Gastrocnemius medialis (tissue), 4 donors: ENCODE measurements around the gene WNT9A.

Experiments used
- POLR2A ChIP-seq, 2 donors: fragments of 450-650 bp; IDR thresholded peaks; one replicate each; pipeline ENCODE4 v1.6.1; 2017; ENCODE audit warnings: antibody characterized with exemption in 2 of 2, mild to moderate bottlenecking in 2 of 2, moderate library complexity in 2 of 2
- TF ChIP-seq, protein P1 (sequence below), 5 experiments: fragments of 450-650 bp in 3 of 5; fragments of 200-600 bp in 2 of 5; sonication (generic) in 2 of 5; IDR thresholded peaks in 4 of 5; conservative IDR thresholded peaks in 1 of 5; 1 replicate in 4 of 5; 2 replicates in 1 of 5; pipeline ENCODE4 v1.5.1; 2016 to 2019; ENCODE audit warnings: antibody characterized with exemption in 5 of 5, mild to moderate bottlenecking in 3 of 5, moderate library complexity in 3 of 5

- TF ChIP-seq, protein P1, sequence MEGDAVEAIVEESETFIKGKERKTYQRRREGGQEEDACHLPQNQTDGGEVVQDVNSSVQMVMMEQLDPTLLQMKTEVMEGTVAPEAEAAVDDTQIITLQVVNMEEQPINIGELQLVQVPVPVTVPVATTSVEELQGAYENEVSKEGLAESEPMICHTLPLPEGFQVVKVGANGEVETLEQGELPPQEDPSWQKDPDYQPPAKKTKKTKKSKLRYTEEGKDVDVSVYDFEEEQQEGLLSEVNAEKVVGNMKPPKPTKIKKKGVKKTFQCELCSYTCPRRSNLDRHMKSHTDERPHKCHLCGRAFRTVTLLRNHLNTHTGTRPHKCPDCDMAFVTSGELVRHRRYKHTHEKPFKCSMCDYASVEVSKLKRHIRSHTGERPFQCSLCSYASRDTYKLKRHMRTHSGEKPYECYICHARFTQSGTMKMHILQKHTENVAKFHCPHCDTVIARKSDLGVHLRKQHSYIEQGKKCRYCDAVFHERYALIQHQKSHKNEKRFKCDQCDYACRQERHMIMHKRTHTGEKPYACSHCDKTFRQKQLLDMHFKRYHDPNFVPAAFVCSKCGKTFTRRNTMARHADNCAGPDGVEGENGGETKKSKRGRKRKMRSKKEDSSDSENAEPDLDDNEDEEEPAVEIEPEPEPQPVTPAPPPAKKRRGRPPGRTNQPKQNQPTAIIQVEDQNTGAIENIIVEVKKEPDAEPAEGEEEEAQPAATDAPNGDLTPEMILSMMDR (IDR thresholded peaks at IDR 0.05 in 4 of 5, conservative IDR thresholded peaks at IDR 0.05 in 1 of 5): no peak
- no peak for TF ChIP-seq POLR2A (IDR thresholded peaks at IDR 0.05)
Measured at GRCh38 chr1:227951624-227952373, 4.1 kb upstream of the WNT9A start.
